ENCODE measurements around the gene CCDC195.
"Not testable (repeated sequence)": the region's sequence is repeated elsewhere in the genome, so short reads cannot be mapped to it uniquely, and the experiment has no call there.

GRCh38 chr2:224663322-224663721 is 52.8 kb downstream of the CCDC195 start:
- TF ChIP-seq, protein P1, sequence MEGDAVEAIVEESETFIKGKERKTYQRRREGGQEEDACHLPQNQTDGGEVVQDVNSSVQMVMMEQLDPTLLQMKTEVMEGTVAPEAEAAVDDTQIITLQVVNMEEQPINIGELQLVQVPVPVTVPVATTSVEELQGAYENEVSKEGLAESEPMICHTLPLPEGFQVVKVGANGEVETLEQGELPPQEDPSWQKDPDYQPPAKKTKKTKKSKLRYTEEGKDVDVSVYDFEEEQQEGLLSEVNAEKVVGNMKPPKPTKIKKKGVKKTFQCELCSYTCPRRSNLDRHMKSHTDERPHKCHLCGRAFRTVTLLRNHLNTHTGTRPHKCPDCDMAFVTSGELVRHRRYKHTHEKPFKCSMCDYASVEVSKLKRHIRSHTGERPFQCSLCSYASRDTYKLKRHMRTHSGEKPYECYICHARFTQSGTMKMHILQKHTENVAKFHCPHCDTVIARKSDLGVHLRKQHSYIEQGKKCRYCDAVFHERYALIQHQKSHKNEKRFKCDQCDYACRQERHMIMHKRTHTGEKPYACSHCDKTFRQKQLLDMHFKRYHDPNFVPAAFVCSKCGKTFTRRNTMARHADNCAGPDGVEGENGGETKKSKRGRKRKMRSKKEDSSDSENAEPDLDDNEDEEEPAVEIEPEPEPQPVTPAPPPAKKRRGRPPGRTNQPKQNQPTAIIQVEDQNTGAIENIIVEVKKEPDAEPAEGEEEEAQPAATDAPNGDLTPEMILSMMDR (IDR thresholded peaks at IDR 0.05; ENCODE audit: poor library complexity, severe bottlenecking) = not testable (repeated sequence)
- not testable (repeated sequence) for TF ChIP-seq SMC3 (conservative IDR thresholded peaks at IDR 0.05; ENCODE audit: poor library complexity); MXI1 (conservative IDR thresholded peaks at IDR 0.05; ENCODE audit: poor library complexity, severe bottlenecking); POLR2AphosphoS5 (IDR thresholded peaks at IDR 0.05); EZH2 (IDR thresholded peaks at IDR 0.05; ENCODE audit: borderline replicate concordance, insufficient read depth, low read length, poor library complexity, severe bottlenecking); TAF1 (IDR thresholded peaks at IDR 0.05; ENCODE audit: low read depth); EP300 (conservative IDR thresholded peaks at IDR 0.05; ENCODE audit: poor library complexity, severe bottlenecking)
